Fibroblast of pulmonary artery (primary cell): ENCODE results near the gene TMEM147.

ENCODE experiments used
- DNase-seq: peaks from one replicate; pipeline ENCODE4 v3.0.0-alpha.2; 2010; ENCODE audit warnings: low read depth
- H3K4me3 ChIP-seq: replicated peaks from 2 replicates; pipeline ENCODE4 v1.5.1; 2011; ENCODE audit warnings: low read depth, mild to moderate bottlenecking, control low read depth, low read length, moderate library complexity
- CTCF ChIP-seq: IDR thresholded peaks from 2 replicates; pipeline ENCODE4 v1.5.1; 2011; ENCODE audit warnings: mild to moderate bottlenecking, control low read depth, low read length, inconsistent platforms; ENCODE audit errors: missing control alignments

The TMEM147 gene

GRCh38 chr19:35539314-35539713 is 6.1 kb upstream of the TMEM147 start:
- H3K4me3 ChIP-seq = no peak overlapping the region
- TF ChIP-seq CTCF = no peak
- DNase-seq = no peak

- DNase-seq = no peak
- no peak for TF ChIP-seq CTCF
- H3K4me3 ChIP-seq = no peak overlapping the region
These were observed 5.6 kb upstream of the TMEM147 start for GRCh38 chr19:35539850-35540249.

GRCh38 chr19:35540356-35540927 is 5.0 kb upstream of the TMEM147 start:
- H3K4me3 ChIP-seq = no peak overlapping the region
- TF ChIP-seq CTCF = no peak
- no peak for DNase-seq

GRCh38 chr19:35542209-35542608 is 3.2 kb upstream of the TMEM147 start:
- H3K4me3 ChIP-seq = no peak overlapping the region
- no peak for TF ChIP-seq CTCF
- DNase-seq = no peak

- DNase-seq = no peak
- no peak overlapping the region for H3K4me3 ChIP-seq
- TF ChIP-seq CTCF = no peak
These were observed 1.9 kb upstream of the TMEM147 start for GRCh38 chr19:35543280-35544109.

- TF ChIP-seq CTCF = no peak
- DNase-seq = no peak
- H3K4me3 ChIP-seq = peak overlapping the region; percentile 92
These were observed 1.2 kb upstream of the TMEM147 start for GRCh38 chr19:35544110-35544802.
